Neuronal stem cell (in vitro differentiated cells): ENCODE results near the gene MTARC2.

ENCODE experiments used
- DNase-seq: peaks from one replicate; pipeline ENCODE4 v3.0.0-alpha.2; 2013; ENCODE audit warnings: low spot score
- H2AFZ ChIP-seq: one replicate; pipeline ENCODE4 v1.6.1; 2013; ENCODE audit warnings: mild to moderate bottlenecking, low read length, inconsistent platforms
- H2AK5ac ChIP-seq: 2 replicates; pipeline ENCODE4 v1.6.1; 2013; ENCODE audit warnings: low read depth, mild to moderate bottlenecking, inconsistent platforms, low read length, moderate library complexity, mixed read lengths
- H2BK120ac ChIP-seq: 2 replicates; pipeline ENCODE4 v1.6.1; 2013; ENCODE audit warnings: low read depth, mild to moderate bottlenecking, inconsistent platforms, low read length, moderate library complexity, mixed read lengths
- H2BK12ac ChIP-seq: one replicate; pipeline ENCODE4 v1.6.1; 2013; ENCODE audit warnings: low read length, inconsistent platforms
- H2BK15ac ChIP-seq: 2 replicates; pipeline ENCODE4 v1.6.1; 2013; ENCODE audit warnings: mild to moderate bottlenecking, low read length, inconsistent platforms, mixed read lengths
- H2BK5ac ChIP-seq: one replicate; pipeline ENCODE4 v1.6.1; 2013; ENCODE audit warnings: inconsistent platforms, mild to moderate bottlenecking, low read length, moderate library complexity
- H3K14ac ChIP-seq: one replicate; pipeline ENCODE4 v1.6.1; 2013; ENCODE audit warnings: low read length, inconsistent platforms
- H3K18ac ChIP-seq: 2 replicates; pipeline ENCODE4 v1.6.1; 2013; ENCODE audit warnings: low read length, inconsistent platforms
- H3K23ac ChIP-seq: 2 replicates; pipeline ENCODE4 v1.6.1; 2013; ENCODE audit warnings: low read depth, mild to moderate bottlenecking, mixed read lengths, low read length, inconsistent platforms; ENCODE audit not compliant: poor library complexity
- H3K27ac ChIP-seq: replicated peaks from 3 replicates; pipeline ENCODE4 v1.5.1; 2013; ENCODE audit warnings: low read length, inconsistent platforms
- H3K27me3 ChIP-seq, 3 experiments: 2 replicates each; pipeline ENCODE4 v1.6.1; 2013; ENCODE audit warnings: low read length in 3 of 3, mild to moderate bottlenecking in 2 of 3, inconsistent platforms in 1 of 3, low read depth in 1 of 3, mixed read lengths in 1 of 3, moderate library complexity in 1 of 3; ENCODE audit not compliant: control insufficient read depth in 3 of 3, insufficient read depth in 3 of 3
- H3K36me3 ChIP-seq, 2 donors: replicated peaks in 1 of 2; 2 replicates each; pipeline ENCODE4 v1.6.1; 2013; ENCODE audit warnings: low read length in 2 of 2; ENCODE audit not compliant: control insufficient read depth in 2 of 2, insufficient read depth in 2 of 2
- H3K4ac ChIP-seq: 2 replicates; pipeline ENCODE4 v1.6.1; 2013; ENCODE audit warnings: inconsistent platforms, mild to moderate bottlenecking, low read length, moderate library complexity
- H3K4me1 ChIP-seq, 2 donors: 1 replicate in 1 of 2; 2 replicates in 1 of 2; pipeline ENCODE4 v1.6.1; 2013; ENCODE audit warnings: low read length in 2 of 2, low read depth in 1 of 2; ENCODE audit not compliant: control insufficient read depth in 2 of 2, insufficient read depth in 1 of 2
- H3K4me2 ChIP-seq: one replicate; pipeline ENCODE4 v1.6.1; 2013; ENCODE audit warnings: mild to moderate bottlenecking, low read length, inconsistent platforms; ENCODE audit not compliant: insufficient read depth, poor library complexity, severe bottlenecking
- H3K4me3 ChIP-seq, 2 donors: 2 replicates each; pipeline ENCODE4 v1.5.1; 2013; ENCODE audit warnings: low read length in 2 of 2, mild to moderate bottlenecking in 2 of 2, inconsistent platforms in 1 of 2, moderate library complexity in 1 of 2
- H3K79me1 ChIP-seq: one replicate; pipeline ENCODE4 v1.6.1; 2013; ENCODE audit warnings: low read depth, mild to moderate bottlenecking, inconsistent platforms, low read length, moderate library complexity
- H3K9ac ChIP-seq: one replicate; pipeline ENCODE4 v1.6.1; 2013; ENCODE audit warnings: mild to moderate bottlenecking, low read depth, low read length, inconsistent platforms; ENCODE audit not compliant: poor library complexity
- H3K9me3 ChIP-seq, 2 donors: replicated peaks in 1 of 2; 2 replicates each; pipeline versions ENCODE3 to v1.6.1; 2013; ENCODE audit warnings: low read length in 2 of 2, mild to moderate bottlenecking in 2 of 2, inconsistent platforms in 1 of 2, low read depth in 1 of 2, mixed read lengths in 1 of 2, moderate library complexity in 1 of 2; ENCODE audit not compliant: control insufficient read depth in 2 of 2, insufficient read depth in 1 of 2
- H4K8ac ChIP-seq: one replicate; pipeline ENCODE4 v1.6.1; 2013; ENCODE audit warnings: low read depth, mild to moderate bottlenecking, inconsistent platforms, low read length, moderate library complexity
- H4K91ac ChIP-seq: one replicate; pipeline ENCODE4 v1.6.1; 2013; ENCODE audit warnings: low read length, low read depth, mild to moderate bottlenecking, inconsistent platforms; ENCODE audit not compliant: poor library complexity
- WGBS, 2 donors: extraction: QIAGEN DNeasy Blood & Tissue Kit; methylation state at CpG; one replicate each; pipeline ENCODE4 v1.1.7; 2013; ENCODE audit warnings: missing lambda C conversion rate in 2 of 2, mixed read lengths in 1 of 2; ENCODE audit not compliant: insufficient read length in 2 of 2, insufficient replicate concordance in 1 of 2; ENCODE audit errors: extremely low coverage in 2 of 2; 5-methylcytosine and 5-hydroxymethylcytosine counted together

Gene MTARC2

DNA sequence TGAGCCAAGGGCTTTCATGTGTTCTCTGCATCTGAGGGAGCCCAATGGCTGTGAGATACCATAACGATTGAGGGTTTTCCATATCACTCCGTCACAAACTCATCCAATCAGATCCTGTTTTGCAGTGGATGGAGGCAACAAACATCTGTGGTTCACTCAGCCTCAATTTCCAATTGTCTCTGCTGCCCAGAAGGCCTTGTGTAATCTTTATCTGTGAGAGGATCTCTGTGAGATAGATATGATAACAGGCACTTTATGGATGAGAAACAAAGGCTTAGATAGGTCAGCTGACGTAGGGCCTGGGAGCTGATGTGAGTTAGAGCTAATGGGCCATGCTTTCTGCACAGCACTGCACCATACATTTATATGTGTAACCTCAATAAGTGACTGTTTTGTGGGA is 35.3 kb downstream of the MTARC2 start:
- Histone ChIP-seq H3K27me3 (no peaks in the 10 kb centered on the region), H4K8ac (no peak overlapping the region), H3K4ac (no peak overlapping the region), H2BK12ac (no peak overlapping the region), H3K27ac (no peak overlapping the region), H2BK5ac (no peak overlapping the region), H2BK120ac (no peak overlapping the region), H3K79me1 (no peaks in the 10 kb centered on the region), H4K91ac (no peak overlapping the region), H3K14ac (no peak overlapping the region), H3K9ac (peak overlapping the region; percentile 50), H3K23ac (no peak overlapping the region), H3K4me1 (peaks cover 2 to 5% of the 10 kb centered on the region in 2 donors), H2BK15ac (no peak overlapping the region), H3K9me3 (no peaks in the 10 kb centered on the region), H3K36me3 (no peaks in the 10 kb centered on the region), H3K18ac (no peak overlapping the region), H3K4me2 (no peak overlapping the region), H3K4me3 (no peak overlapping the region), H2AFZ (no peak overlapping the region), H2AK5ac (no peak overlapping the region)
- no CpG with 5 or more reads among the region's 3 CpGs for WGBS, 2 donors
- no peak for DNase-seq

DNA sequence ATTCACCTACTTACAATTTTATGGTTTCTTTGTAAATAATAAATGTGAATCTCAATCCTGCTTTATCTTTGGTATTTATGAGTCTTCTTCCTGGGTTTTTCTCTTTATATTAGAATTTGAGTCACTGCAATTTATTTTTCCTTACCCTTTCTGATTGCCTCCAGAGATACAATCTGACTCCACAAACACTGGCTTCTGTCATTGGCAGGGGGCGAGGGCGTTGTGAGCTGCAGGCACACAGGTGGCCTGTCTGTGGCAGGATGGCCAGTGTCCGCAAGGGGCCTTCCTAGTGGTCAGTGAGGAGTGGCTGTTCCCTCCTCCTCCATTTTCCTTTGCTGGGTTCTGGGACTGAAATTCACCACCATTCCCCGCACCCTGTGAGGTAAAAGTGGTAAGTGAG is 36.6 kb downstream of the MTARC2 start:
- H3K18ac ChIP-seq: no peak overlapping the region
- H3K4me3 ChIP-seq: no peak overlapping the region
- peaks cover 2 to 5% of the 10 kb centered on the region in 2 donors for H3K4me1 ChIP-seq
- no peak overlapping the region for H4K91ac ChIP-seq
- no peaks in the 10 kb centered on the region for H3K79me1 ChIP-seq
- no peak overlapping the region for H4K8ac ChIP-seq
- H3K36me3 ChIP-seq: no peaks in the 10 kb centered on the region
- no peaks in the 10 kb centered on the region for H3K9me3 ChIP-seq
- no peak overlapping the region for H3K9ac ChIP-seq
- no peak overlapping the region for H3K4ac ChIP-seq
- no peak overlapping the region for H2BK120ac ChIP-seq
- H3K27ac ChIP-seq: no peak overlapping the region
- no CpG with 5 or more reads among the region's 4 CpGs for WGBS, 2 donors
- H3K23ac ChIP-seq: no peak overlapping the region
- H2BK12ac ChIP-seq: no peak overlapping the region
- H2AFZ ChIP-seq: no peak overlapping the region
- H3K4me2 ChIP-seq: no peak overlapping the region
- H3K14ac ChIP-seq: no peak overlapping the region
- no peaks in the 10 kb centered on the region for H3K27me3 ChIP-seq
- no peak overlapping the region for H2BK5ac ChIP-seq
- no peak overlapping the region for H2BK15ac ChIP-seq
- DNase-seq: no peak
- H2AK5ac ChIP-seq: no peak overlapping the region

DNA sequence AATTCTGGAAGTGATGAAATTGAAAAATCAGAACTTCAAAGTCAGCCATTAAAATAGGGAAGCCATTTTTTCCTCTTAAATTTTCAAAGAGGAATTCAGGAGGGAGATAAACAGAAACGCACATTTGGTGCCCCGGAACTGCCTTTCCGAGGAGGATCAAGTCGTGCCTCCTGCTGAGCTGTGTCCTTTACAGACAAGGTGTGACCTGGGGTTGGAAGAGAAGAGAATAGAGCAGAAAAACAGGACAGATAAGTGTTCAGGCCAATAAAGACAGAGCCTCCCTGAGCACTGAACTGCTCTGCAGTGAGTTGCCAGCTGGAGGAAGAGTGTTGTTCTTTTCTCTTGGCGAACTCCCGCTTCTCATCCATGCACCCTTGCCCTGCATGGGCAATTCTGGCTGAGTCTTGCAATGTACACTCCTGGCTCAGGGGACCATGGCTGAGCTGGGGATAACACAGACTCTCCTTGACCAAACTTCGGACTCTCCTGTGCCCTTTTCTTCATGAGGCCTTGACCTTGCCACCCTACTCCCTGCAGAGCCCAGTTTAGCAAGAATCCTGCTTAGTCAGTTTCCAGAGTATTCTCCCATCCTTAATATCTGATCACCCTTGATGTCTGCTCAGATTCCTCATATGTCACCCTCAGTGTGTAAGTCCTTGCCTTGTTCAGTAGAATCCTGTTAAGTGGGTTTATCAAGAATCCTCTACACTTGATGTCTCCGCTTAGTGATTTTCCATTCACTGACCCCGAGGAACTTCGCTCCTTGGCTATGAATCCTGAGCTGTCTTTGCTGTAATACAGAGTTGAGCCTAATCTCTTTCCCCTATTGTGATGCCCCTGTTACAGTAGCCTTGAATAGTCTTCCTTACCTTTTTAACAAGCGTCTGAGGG is 37.3 kb downstream of the MTARC2 start:
- no peak overlapping the region for H4K91ac ChIP-seq
- H4K8ac ChIP-seq: no peak overlapping the region
- no peak overlapping the region for H3K9ac ChIP-seq
- H2BK120ac ChIP-seq: no peak overlapping the region
- no peak overlapping the region for H3K18ac ChIP-seq
- no peak overlapping the region for H3K4me2 ChIP-seq
- H2AK5ac ChIP-seq: no peak overlapping the region
- DNase-seq: no peak
- no peaks in the 10 kb centered on the region for H3K79me1 ChIP-seq
- H3K36me3 ChIP-seq: no peaks in the 10 kb centered on the region
- no peak overlapping the region for H2BK12ac ChIP-seq
- H3K14ac ChIP-seq: no peak overlapping the region
- H3K9me3 ChIP-seq: no peaks in the 10 kb centered on the region
- H3K4me3 ChIP-seq: no peak overlapping the region
- no peak overlapping the region for H3K23ac ChIP-seq
- H3K4me1 ChIP-seq: peaks cover 2 to 5% of the 10 kb centered on the region in 2 donors
- no peak overlapping the region for H2BK15ac ChIP-seq
- H2BK5ac ChIP-seq: no peak overlapping the region
- H2AFZ ChIP-seq: peak overlapping the region; percentile 93
- H3K27me3 ChIP-seq: no peaks in the 10 kb centered on the region
- H3K4ac ChIP-seq: no peak overlapping the region
- H3K27ac ChIP-seq: no peak overlapping the region
- no CpG with 5 or more reads among the region's 11 CpGs for WGBS, 2 donors

DNA sequence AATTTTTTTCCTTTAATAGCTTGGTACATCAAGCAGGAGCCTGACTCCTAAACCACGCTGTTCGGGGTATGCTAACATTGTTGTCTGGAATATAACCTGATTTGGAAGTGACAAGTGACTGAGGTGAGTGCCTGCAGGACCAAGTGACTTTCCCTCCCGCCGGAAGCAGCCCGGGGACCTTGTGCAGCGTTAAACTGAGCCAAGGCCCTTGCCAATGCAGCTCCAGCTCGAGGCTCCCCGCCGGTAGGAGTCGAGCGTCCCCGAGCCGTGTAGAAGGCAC is 37.9 kb downstream of the MTARC2 start:
- no peaks in the 10 kb centered on the region for H3K27me3 ChIP-seq
- no peak overlapping the region for H2BK12ac ChIP-seq
- no peaks in the 10 kb centered on the region for H3K79me1 ChIP-seq
- H3K27ac ChIP-seq: no peak overlapping the region
- H2AFZ ChIP-seq: peak overlapping the region; percentile 93
- H3K4me3 ChIP-seq: peak overlapping the region in 1 of 2 donors; percentile 60
- no peak overlapping the region for H3K9ac ChIP-seq
- H2BK5ac ChIP-seq: no peak overlapping the region
- H3K4me2 ChIP-seq: peak overlapping the region; percentile 90
- H3K9me3 ChIP-seq: no peaks in the 10 kb centered on the region
- peak overlapping the region; percentile 56 for H4K8ac ChIP-seq
- DNase-seq: no peak
- H3K23ac ChIP-seq: no peak overlapping the region
- no CpG with 5 or more reads among the region's 13 CpGs for WGBS, 2 donors
- H2BK15ac ChIP-seq: peak overlapping the region; percentile 27
- H3K18ac ChIP-seq: peak overlapping the region; percentile 91
- no peak overlapping the region for H2AK5ac ChIP-seq
- H3K4me1 ChIP-seq: peaks cover 2 to 5% of the 10 kb centered on the region in 2 donors
- no peak overlapping the region for H2BK120ac ChIP-seq
- H3K14ac ChIP-seq: no peak overlapping the region
- no peak overlapping the region for H4K91ac ChIP-seq
- no peaks in the 10 kb centered on the region for H3K36me3 ChIP-seq
- peak overlapping the region; percentile 31 for H3K4ac ChIP-seq
